GM19193 (cell line): ENCODE measurements around the gene GRIN3B.

Source experiments
- POLR2A ChIP-seq: IDR thresholded peaks from 4 replicates; pipeline ENCODE4 v1.6.1; 2011; ENCODE audit not compliant: insufficient read depth, insufficient read length; ENCODE audit errors: extremely low read depth

GRIN3B gene

GRCh38 chr19:977058-977464 lies 23.2 kb upstream of the GRIN3B start:
- TF ChIP-seq POLR2A = no peak

GRCh38 chr19:979318-979741 lies 20.9 kb upstream of the GRIN3B start:
- TF ChIP-seq POLR2A = no peak

- TF ChIP-seq POLR2A = no peak
Measured at GRCh38 chr19:980133-980998, 19.9 kb upstream of the GRIN3B start.

GRCh38 chr19:982567-983170 lies 17.6 kb upstream of the GRIN3B start:
- TF ChIP-seq POLR2A = no peak

GRCh38 chr19:984165-984967 lies 15.9 kb upstream of the GRIN3B start, which contains the start of gene WDR18:
Gene WDR18 (plus strand): TSS chr19:984345. CDS start chr19:984354, 9 bp downstream.
- TF ChIP-seq POLR2A = peak; percentile 73

GRCh38 chr19:986083-986482 lies 14.1 kb upstream of the GRIN3B start:
- TF ChIP-seq POLR2A = no peak

GRCh38 chr19:988081-988480 lies 12.1 kb upstream of the GRIN3B start:
- TF ChIP-seq POLR2A = no peak

GRCh38 chr19:988510-988909 lies 11.7 kb upstream of the GRIN3B start:
- no peak for TF ChIP-seq POLR2A

- TF ChIP-seq POLR2A = no peak
Measured at GRCh38 chr19:989381-990081, 10.7 kb upstream of the GRIN3B start.

- TF ChIP-seq POLR2A = no peak
Measured at GRCh38 chr19:990119-990571, 10.1 kb upstream of the GRIN3B start.

- TF ChIP-seq POLR2A = no peak
Measured at GRCh38 chr19:990746-991145, 9.5 kb upstream of the GRIN3B start.

- no peak for TF ChIP-seq POLR2A
Measured at GRCh38 chr19:991174-991931, 8.9 kb upstream of the GRIN3B start.

- TF ChIP-seq POLR2A = no peak
Measured at GRCh38 chr19:991932-992669, 8.1 kb upstream of the GRIN3B start.

- TF ChIP-seq POLR2A = no peak
Measured at GRCh38 chr19:992670-993055, 7.6 kb upstream of the GRIN3B start.

- TF ChIP-seq POLR2A = no peak
Measured at GRCh38 chr19:993361-993830, 6.8 kb upstream of the GRIN3B start.
